ENCODE data around the gene OSBPL8.

DNA sequence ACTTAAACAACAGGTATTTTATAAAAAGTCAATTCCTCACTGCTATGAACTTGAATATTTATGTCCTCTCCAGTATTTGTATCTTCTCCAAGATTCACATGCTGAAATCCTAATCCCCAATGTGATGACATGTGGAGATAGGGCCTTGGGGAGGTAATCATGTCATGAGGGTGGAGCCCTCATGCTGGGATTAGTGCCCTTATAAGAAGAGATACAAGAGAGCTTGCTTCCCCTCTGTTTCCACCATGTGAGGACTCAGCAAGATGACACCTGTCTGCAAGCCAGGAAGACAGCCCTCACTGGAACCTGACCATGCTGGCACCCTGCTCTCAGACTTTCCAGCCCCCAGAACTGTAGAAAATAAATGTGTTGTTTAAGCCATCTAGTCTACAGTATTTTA, 36.2 kb downstream of the OSBPL8 start:
- TF ChIP-seq CTCF (IDR thresholded peaks at IDR 0.05) (no peak), POLR2A (IDR thresholded peaks at IDR 0.05) (no peak)

All from Peyer's patch (tissue), 4 donors.